Neural progenitor cell (in vitro differentiated cells): ENCODE results near the gene DOCK6.

Experiments used
- CTCF ChIP-seq: fragments of 200-600 bp; sonication (generic); IDR thresholded peaks from 2 replicates; pipeline ENCODE4 v1.5.1; 2017; ENCODE audit warnings: antibody characterized with exemption, mild to moderate bottlenecking
- EZH2 ChIP-seq: fragments of 200-600 bp; sonication (generic); IDR thresholded peaks from 2 replicates; pipeline ENCODE4 v1.6.1; 2017; ENCODE audit warnings: antibody characterized with exemption, mild to moderate bottlenecking, moderate library complexity
- EZH2phosphoT487 ChIP-seq: fragments of 200-600 bp; sonication (generic); IDR thresholded peaks from 2 replicates; pipeline ENCODE4 v1.6.1; 2017; ENCODE audit warnings: antibody characterized with exemption

DNA sequence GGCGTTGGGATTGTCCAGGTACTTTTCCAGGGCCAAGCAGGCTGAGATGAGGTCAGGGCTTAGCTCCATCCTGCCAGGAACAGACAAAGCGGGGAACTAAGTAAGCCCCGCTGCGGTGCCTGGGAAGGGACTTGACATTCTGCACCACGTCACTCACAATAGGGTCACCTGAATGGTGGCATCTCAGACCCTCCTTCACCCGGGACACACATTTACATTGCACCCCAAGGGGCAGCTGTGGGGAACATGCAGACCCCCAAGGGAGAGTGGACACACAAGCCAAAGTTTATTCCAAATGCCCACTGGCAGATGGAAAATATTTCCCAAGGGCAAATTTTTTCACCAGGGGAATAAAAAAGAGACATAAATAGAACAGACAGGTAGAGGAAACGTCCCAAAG is 86.4 kb downstream of the DOCK6 start:
- no peak for TF ChIP-seq CTCF
- TF ChIP-seq EZH2: no peak
- TF ChIP-seq EZH2phosphoT487: no peak
